SJSA1 (cell line): ENCODE data around the gene LIN9. TPM values are rescaled to one million over a fixed set of nuclear protein-coding genes. Genes with fewer than 3 reads are reported as not detected.

Experiments
- DNase-seq, 2 experiments: peaks; one replicate each; pipeline ENCODE4 v3.0.0-alpha.2; 2015 to 2020; ENCODE audit warnings: low spot score in 2 of 2, low read depth in 1 of 2
- H3K27ac ChIP-seq: fragments of 250-450 bp; sonication (Bioruptor Pico); 2 replicates; pipeline ENCODE4 v1.5.1; 2020; ENCODE audit warnings: mild to moderate bottlenecking, moderate library complexity
- H3K27me3 ChIP-seq: fragments of 250-450 bp; sonication (Bioruptor Pico); replicated peaks from 2 replicates; pipeline ENCODE4 v1.5.1; 2020; ENCODE audit warnings: mild to moderate bottlenecking, moderate library complexity
- H3K36me3 ChIP-seq: fragments of 250-450 bp; sonication (Bioruptor Pico); 2 replicates; pipeline ENCODE4 v1.5.1; 2020; ENCODE audit warnings: mild to moderate bottlenecking
- H3K4me1 ChIP-seq: fragments of 250-450 bp; sonication (Bioruptor Pico); replicated peaks from 2 replicates; pipeline ENCODE4 v1.6.1; 2021; ENCODE audit warnings: mild to moderate bottlenecking
- H3K4me3 ChIP-seq: fragments of 250-450 bp; sonication (Bioruptor Pico); 2 replicates; pipeline ENCODE4 v1.5.1; 2020; ENCODE audit warnings: mild to moderate bottlenecking
- H3K9me3 ChIP-seq: fragments of 250-450 bp; sonication (Bioruptor Pico); replicated peaks from 2 replicates; pipeline ENCODE4 v1.5.1; 2020; ENCODE audit warnings: mild to moderate bottlenecking
- total RNA-seq: library from RNA; depleted of rRNA; stranded (reverse); fragments of >200 nt; shearing (Covaris generic); gene quantifications from 2 replicates; pipeline ENCODE4 v1.2.3, GENCODE V29; 2014; rRNA removed

Gene LIN9
- total RNA-seq, 1 experiment from 2014 or later: 17.7 TPM

- Histone ChIP-seq H3K4me3 (peak within 1 kb of the TSS; percentile 99), H3K4me1 (peaks cover 16% of the 10 kb centered on the region), H3K36me3 (peaks cover 30% of the 10 kb centered on the region), H3K27me3 (no peaks in the 10 kb centered on the region), H3K27ac (peak within 1 kb of the TSS; percentile 74), H3K9me3 (no peaks in the 10 kb centered on the region)
- DNase-seq: peak; percentile 85 to 87
Observed at GRCh38 chr1:226186124-226187018, 122.6 kb downstream of the LIN9 start, which contains the start of gene ACBD3. ACBD3 (minus strand) TSS chr1:226186741; CDS start chr1:226186675, 66 bp downstream.

GRCh38 chr1:226185141-226186036 is 123.6 kb downstream of the LIN9 start:
- no peaks in the 10 kb centered on the region for H3K27me3 ChIP-seq
- peaks cover 33% of the 10 kb centered on the region for H3K36me3 ChIP-seq
- peak overlapping the region; percentile 74; the same call in 1 of the 2 replicates for H3K27ac ChIP-seq
- no peaks in the 10 kb centered on the region for H3K9me3 ChIP-seq
- peak overlapping the region; percentile 99 for H3K4me3 ChIP-seq
- DNase-seq: peak in 1 of 2 experiments; percentile 12
- H3K4me1 ChIP-seq: peaks cover 16% of the 10 kb centered on the region

DNA sequence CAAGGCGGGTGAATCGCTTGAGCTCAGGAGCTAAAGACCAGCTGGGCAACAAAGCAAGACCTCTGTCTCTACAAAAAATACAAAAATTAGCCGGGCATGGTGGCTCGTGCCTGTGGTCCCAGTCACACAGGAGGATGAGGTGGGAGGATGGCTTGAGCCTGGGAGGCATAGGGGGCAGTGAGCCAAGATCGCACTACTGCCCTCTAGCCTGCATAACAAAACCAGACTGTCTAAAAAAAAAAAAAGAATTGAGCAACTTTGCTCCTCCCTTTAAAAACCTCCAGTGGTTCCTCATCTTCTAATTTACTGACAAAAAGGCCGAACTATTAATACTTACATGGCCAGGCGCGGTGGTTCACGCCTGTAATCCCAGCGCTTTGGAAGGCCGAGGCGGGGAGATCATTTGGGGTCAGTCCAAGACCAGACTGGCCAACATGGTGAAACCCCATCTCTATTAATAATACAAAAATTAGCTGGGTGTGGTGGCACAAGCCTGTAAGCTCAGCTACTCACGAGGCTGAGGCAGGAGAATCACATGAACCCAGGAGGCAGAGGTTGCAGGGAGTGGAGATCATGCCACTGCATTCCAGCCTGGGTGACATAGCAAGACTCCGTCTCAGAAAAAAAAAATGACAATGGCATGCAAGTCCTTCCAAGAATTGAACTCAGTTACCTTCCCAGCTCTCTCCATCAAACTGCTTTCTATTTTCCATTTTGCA is 126.8 kb downstream of the LIN9 start:
- H3K4me1 ChIP-seq: peaks cover 15% of the 10 kb centered on the region
- no peaks in the 10 kb centered on the region for H3K9me3 ChIP-seq
- H3K27me3 ChIP-seq: no peaks in the 10 kb centered on the region
- H3K36me3 ChIP-seq: peaks cover 40% of the 10 kb centered on the region
- no peak overlapping the region for H3K4me3 ChIP-seq
- peak; percentile 30 to 55 for DNase-seq
- H3K27ac ChIP-seq: no peak overlapping the region

Other genes with a start within 250 kb of the LIN9 start
- 310 and 399 TPM in 2 replicates for gene H3-3A, start 246.4 kb downstream of the LIN9 start, total RNA-seq
- gene ACBD3, start 122.4 kb downstream of the LIN9 start, total RNA-seq: 44.4 and 62.6 TPM in 2 replicates
- not detected in 2 replicates for gene MIXL1, start 85.5 kb downstream of the LIN9 start, total RNA-seq
- 154 and 160 TPM in 2 replicates for gene PARP1, start 98.9 kb upstream of the LIN9 start, total RNA-seq
- 0.03 TPM in 1 of 2 replicates, not detected in the other for gene STUM, start 239.6 kb upstream of the LIN9 start, total RNA-seq